HEK293T (cell line): ENCODE results near the gene LAGE3.

Source experiments
- CTCF ChIA-PET: fragments of 350-600 bp; formaldehyde crosslinking; extraction: SDS; loops from one replicate; lab custom pipeline; 2021; ENCODE audit warnings: antibody characterized with exemption, inconsistent platforms; lab: Yijun Ruan, JAX
- POLR2A ChIA-PET: fragments of 350-600 bp; formaldehyde crosslinking; extraction: SDS; loops from one replicate; lab custom pipeline; 2020; ENCODE audit warnings: antibody characterized with exemption, inconsistent platforms; lab: Yijun Ruan, JAX
- DNase-seq: peaks from one replicate; pipeline ENCODE4 v3.0.0; 2012; ENCODE audit warnings: mixed read lengths; ENCODE audit errors: extremely low spot score
- ARNT ChIP-seq: fragments of 450-650 bp; IDR thresholded peaks from 2 replicates; pipeline ENCODE4 v1.6.1; 2017; ENCODE audit warnings: mild to moderate bottlenecking
- BHLHE40 ChIP-seq: fragments of 450-650 bp; IDR thresholded peaks from 2 replicates; pipeline ENCODE4 v1.6.1; 2016; ENCODE audit warnings: mild to moderate bottlenecking, moderate library complexity, borderline replicate concordance
- CTBP1 ChIP-seq: fragments of 450-650 bp; IDR thresholded peaks from 2 replicates; pipeline ENCODE4 v1.6.1; 2016; ENCODE audit warnings: borderline replicate concordance
- ELF4 ChIP-seq: fragments of 450-650 bp; IDR thresholded peaks from 2 replicates; pipeline ENCODE4 v1.6.1; 2017; ENCODE audit warnings: antibody characterized with exemption
- FOXA1 ChIP-seq: fragments of 450-650 bp; IDR thresholded peaks from 2 replicates; pipeline ENCODE4 v1.6.1; 2016; ENCODE audit warnings: mild to moderate bottlenecking
- FOXK2 ChIP-seq: fragments of 450-650 bp; IDR thresholded peaks from 2 replicates; pipeline ENCODE4 v1.6.1; 2016; ENCODE audit warnings: mild to moderate bottlenecking
- FOXM1 ChIP-seq: fragments of 450-650 bp; IDR thresholded peaks from 2 replicates; pipeline ENCODE4 v1.6.1; 2017; ENCODE audit warnings: mild to moderate bottlenecking, borderline replicate concordance
- HDGF ChIP-seq: fragments of 450-650 bp; IDR thresholded peaks from 2 replicates; pipeline ENCODE4 v1.6.1; 2017; ENCODE audit warnings: antibody characterized with exemption, borderline replicate concordance
- L3MBTL2 ChIP-seq: fragments of 450-650 bp; conservative IDR thresholded peaks from 2 replicates; pipeline ENCODE4 v1.6.1; 2016; ENCODE audit warnings: mild to moderate bottlenecking
- LEF1 ChIP-seq: fragments of 450-650 bp; IDR thresholded peaks from 2 replicates; pipeline ENCODE4 v1.6.1; 2017; ENCODE audit warnings: mild to moderate bottlenecking, borderline replicate concordance
- NFRKB ChIP-seq: fragments of 450-650 bp; IDR thresholded peaks from 2 replicates; pipeline ENCODE4 v1.6.1; 2016; ENCODE audit warnings: mild to moderate bottlenecking, moderate library complexity
- PKNOX1 ChIP-seq: fragments of 450-650 bp; IDR thresholded peaks from 2 replicates; pipeline ENCODE4 v1.6.1; 2016
- SP1 ChIP-seq: fragments of 450-650 bp; IDR thresholded peaks from 2 replicates; pipeline ENCODE4 v1.6.1; 2017
- SUZ12 ChIP-seq: fragments of 450-650 bp; IDR thresholded peaks from 2 replicates; pipeline ENCODE4 v1.6.1; 2016; ENCODE audit warnings: mild to moderate bottlenecking
- TARDBP ChIP-seq: fragments of 450-650 bp; IDR thresholded peaks from 2 replicates; pipeline ENCODE4 v1.6.1; 2016
- ZNF384 ChIP-seq: fragments of 450-650 bp; IDR thresholded peaks from 2 replicates; pipeline ENCODE4 v1.6.1; 2016

Gene LAGE3

DNA sequence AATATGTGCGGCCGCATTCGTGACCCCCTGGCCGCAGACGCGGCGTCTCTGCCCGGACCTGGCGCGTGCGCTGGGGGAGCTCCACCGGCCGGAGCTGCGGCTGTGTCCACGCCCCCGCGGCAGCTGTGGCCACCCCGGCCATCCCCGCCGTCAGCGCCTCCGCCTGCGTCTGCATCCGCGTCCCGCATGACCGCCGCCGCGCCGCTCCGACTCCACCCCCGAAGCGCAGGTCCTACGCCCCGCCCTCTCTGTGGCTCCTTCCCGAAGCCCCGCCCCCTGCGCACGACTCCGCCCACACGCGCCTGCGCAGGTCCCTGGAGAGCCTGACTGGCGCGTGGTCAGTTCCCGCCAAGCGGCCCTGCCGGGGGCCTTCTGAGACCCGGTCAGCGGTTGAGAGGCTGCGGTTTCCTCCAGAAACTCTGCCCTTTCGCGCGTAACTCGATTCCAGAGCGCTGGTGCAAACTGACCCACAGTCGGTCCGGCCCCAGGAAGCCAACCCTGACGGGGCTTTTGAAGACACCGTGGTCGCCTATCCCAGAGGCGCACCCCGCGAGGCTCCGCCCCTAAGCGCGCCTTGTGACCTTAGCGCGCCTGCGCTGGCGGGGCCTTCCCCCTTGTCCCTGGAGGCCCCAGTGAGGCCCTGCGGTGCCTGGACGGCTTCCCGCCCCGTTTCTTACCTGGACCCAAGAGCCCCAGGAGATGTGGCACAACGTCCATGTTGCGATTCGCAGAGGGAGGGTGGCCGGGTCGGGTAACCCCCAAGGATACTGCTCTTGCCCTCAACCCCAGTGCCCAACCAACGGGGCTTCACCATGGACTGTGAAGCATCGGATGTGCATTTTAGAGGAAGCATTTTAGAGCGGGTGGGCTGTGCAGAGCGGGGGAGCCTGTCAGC lies at the start of gene LAGE3:
TSS of gene LAGE3 (minus strand) at position 554 of the 895 bp plus-strand sequence. CDS start at position 188, 366 bp downstream.
- ChIA-PET CTCF (no interaction called here), POLR2A (interaction anchor here (0.7 to 2.5 kb wide), 9 partner anchors 9 to 81 kb away, joined by 3 to 15 read pairs (median 4); partner anchors contain the start of genes FAM3A, RPL10, SLC10A3 and UBL4A)
- TF ChIP-seq SP1 (peak; percentile 96), L3MBTL2 (peak; percentile 100), ARNT (no peak)
- DNase-seq, result peak; percentile 95

DNA sequence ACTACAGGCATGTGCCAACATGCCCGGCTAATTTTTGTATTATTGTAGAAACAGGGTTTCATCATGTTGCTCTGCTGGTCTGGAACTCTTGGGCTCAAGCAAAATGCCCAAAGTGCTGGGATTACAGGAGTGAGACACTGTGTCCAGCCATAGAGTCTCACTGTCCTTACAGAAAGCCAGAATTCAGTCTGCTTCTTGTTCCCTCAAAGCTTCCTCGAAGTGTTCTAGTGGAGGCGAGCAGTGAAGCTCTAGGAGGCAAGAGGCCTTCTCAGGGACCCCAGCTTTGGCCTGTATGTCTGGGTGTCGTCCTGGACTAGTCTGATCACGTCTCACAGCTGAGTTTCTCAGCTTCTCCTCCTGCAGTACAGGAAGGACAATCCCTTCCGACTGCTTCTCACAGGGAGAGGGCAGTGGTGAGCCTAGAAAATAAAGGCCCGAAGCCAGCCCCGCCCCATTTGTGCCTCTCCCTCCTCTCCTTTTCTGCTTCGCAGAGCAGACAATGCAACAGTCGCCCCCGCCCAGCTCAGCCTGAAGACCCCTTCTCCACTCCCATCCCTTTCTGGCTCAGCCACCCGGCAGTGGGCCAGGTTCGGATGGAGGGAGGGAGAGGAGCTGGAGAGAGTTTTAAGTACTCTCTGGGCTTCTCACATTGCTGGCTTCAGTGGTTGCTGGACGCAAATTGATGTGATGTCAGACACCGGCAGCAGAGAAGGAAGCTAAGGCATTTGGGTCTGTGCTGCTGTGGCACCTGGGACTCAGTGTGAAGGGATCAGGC lies 48.0 kb upstream of the LAGE3 start:
- peak; percentile 78 for DNase-seq
- ChIA-PET POLR2A (interaction anchor here (0.6 to 1.7 kb wide), 13 partner anchors 9 to 592 kb away, joined by 3 to 13 read pairs (median 4); partner anchors contain the start of genes ATP6AP1, FAM3A, FLNA and NAA10), CTCF (interaction anchor here (0.6 to 1.8 kb wide), 12 partner anchors 9 to 580 kb away, joined by 3 to 12 read pairs (median 4); partner anchors contain the start of genes FAM3A, FLNA and RPL10)
- TF ChIP-seq HDGF (no peak), LEF1 (no peak), SP1 (no peak), NFRKB (no peak), L3MBTL2 (no peak), FOXA1 (no peak), ZNF384 (no peak), BHLHE40 (no peak), ELF4 (no peak), ARNT (no peak), CTBP1 (no peak), TARDBP (no peak), FOXK2 (no peak)

DNA sequence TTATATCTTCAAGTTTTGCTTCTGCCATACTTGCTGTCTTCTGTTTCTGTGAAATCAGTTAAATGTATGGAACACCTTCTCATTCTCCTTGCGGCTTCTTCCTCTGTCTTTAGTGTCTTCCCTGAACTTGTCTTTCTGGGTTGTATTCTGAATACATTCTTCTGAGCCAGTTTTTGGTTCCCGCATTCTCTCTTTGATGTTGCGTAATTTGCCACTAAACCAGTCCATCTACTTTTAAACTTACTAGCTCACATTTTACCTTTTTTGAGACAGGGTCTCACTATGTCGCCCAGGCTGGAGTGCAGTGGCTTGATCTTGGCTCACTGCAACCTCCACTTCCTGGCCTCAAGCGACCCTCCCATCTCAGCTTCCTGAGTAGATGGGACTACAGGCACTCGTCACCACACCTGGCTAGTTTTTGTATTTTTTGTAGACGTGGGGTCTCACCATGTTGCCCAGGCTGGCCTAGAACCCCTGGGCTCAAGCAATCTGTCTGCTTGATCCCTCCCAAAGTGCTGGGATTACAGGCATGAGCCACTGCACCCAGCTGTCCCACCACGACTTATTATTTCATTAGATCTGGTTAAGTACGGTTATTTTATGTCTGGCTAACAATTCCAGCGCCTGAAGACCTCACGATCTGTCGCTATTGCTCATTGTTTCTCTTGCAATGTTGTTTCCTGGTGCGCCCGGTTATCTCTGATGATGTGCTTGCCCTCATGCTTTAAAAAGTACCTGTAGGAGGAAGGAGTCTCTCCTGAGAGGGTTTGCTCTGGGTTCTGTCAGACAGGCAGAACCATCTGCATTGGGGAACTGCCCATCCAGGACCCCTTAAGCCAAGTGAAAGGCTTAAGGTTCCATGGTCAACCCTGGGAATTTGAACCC lies 46.8 kb upstream of the LAGE3 start:
- DNase-seq, result no peak
- CTCF ChIA-PET, result interaction anchor here (1.7 kb wide), 1 partner anchor 96 kb away, joined by 4 read pairs; no protein-coding TSS in a partner anchor
- TF ChIP-seq L3MBTL2 (no peak), FOXA1 (no peak), SUZ12 (no peak), TARDBP (no peak), PKNOX1 (no peak), ZNF384 (no peak), NFRKB (no peak)
- POLR2A ChIA-PET, result interaction anchor here (0.9 to 1.7 kb wide), 3 partner anchors 35 to 591 kb away, joined by 3 to 13 read pairs (median 13); partner anchors contain the start of genes NAA10, RPL10 and SLC10A3

DNA sequence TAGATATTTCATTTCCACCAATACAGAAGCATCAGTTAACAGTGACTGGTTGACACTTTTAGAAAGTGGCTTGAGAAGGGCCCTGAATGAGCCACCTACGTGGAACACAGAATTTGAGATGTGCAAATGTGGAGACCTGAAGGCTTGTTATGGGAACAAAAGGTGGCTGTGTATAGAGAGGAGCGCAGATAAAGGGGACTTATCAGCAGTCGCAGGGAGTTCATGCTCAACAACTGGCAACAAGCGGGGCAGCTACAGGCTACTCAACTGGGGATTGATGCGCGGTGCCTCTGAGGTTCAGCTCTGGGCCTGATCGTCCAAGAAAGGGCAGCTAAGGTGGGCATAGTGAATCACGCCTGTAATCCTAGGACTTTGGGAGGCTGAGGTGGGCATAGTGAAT lies 40.3 kb upstream of the LAGE3 start:
- CTCF ChIA-PET, result interaction anchor here (2.4 kb wide), 1 partner anchor 8 kb away, joined by 12 read pairs; no protein-coding TSS in a partner anchor
- DNase-seq, result no peak
- no peak for TF ChIP-seq CTBP1
- no peak for TF ChIP-seq NFRKB
- TF ChIP-seq ZNF384, result no peak
- no peak for TF ChIP-seq LEF1
- TF ChIP-seq TARDBP, result no peak
- TF ChIP-seq SUZ12, result no peak
- TF ChIP-seq HDGF, result no peak
- no peak for TF ChIP-seq PKNOX1
- TF ChIP-seq L3MBTL2, result no peak
- TF ChIP-seq ARNT, result no peak
- no peak for TF ChIP-seq FOXK2
- TF ChIP-seq SP1, result no peak
- no peak for TF ChIP-seq BHLHE40
- no peak for TF ChIP-seq FOXM1
- POLR2A ChIA-PET, result interaction anchor here (1.1 kb wide), 1 partner anchor 40 kb away, joined by 3 read pairs; no protein-coding TSS in a partner anchor

DNA sequence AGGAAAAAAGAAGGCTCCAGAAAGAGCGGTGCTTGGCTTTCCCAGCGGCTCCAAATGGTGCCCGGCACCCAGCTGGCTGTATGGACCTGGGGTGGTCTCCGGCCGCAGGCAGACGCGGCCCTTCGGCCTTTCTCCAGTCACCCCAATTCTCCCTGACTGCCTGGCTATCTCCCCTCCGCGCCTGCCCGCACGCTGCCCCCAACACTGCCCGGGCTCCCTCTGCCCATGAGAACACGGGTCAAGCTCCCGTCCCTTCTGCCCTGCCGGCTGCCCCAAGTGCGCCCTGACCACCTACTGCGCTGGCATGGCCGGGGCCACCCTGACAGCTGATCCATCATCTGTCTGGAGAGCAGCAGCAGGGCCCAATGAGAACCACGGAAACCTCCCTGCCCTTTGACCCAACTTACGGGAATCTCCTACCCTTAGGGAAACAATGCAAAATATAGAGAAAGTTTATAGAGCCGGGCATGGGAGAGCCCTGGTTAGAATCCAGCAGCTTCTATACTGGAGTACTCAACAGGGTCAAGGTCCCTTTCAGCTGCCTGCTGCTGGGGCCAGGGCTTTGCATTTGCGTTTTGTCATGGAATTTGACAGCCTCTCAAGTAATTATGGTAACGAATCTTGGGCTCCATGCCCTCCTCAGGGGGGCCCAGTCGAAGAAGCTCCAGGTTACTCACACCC lies 38.2 kb upstream of the LAGE3 start:
- CTCF ChIA-PET, result interaction anchor here (1.1 to 2.4 kb wide), 2 partner anchors 10 kb away, joined by 7 to 12 read pairs; no protein-coding TSS in a partner anchor
- DNase-seq, result no peak
- POLR2A ChIA-PET, result interaction anchor here (0.9 to 4.6 kb wide), 8 partner anchors 10 to 192 kb away, joined by 3 to 21 read pairs (median 4); partner anchors contain the start of gene SLC10A3
- TF ChIP-seq ARNT (no peak), FOXM1 (no peak), FOXK2 (no peak), FOXA1 (no peak), SUZ12 (no peak), ZNF384 (no peak), CTBP1 (no peak), SP1 (no peak), PKNOX1 (no peak), HDGF (no peak), BHLHE40 (no peak), L3MBTL2 (no peak), TARDBP (no peak), LEF1 (no peak)
